MM.1S (cell line): ENCODE measurements around the gene RHOT1.
"Not testable (repeated sequence)": the region's sequence is repeated elsewhere in the genome, so short reads cannot be mapped to it uniquely, and the experiment has no call there.

ENCODE experiments used
- DNase-seq: peaks from one replicate; pipeline ENCODE4 v3.0.0-alpha.2; 2015
- H2AFZ ChIP-seq: fragments of 300-600 bp; sonication (generic); 2 replicates; pipeline ENCODE4 v1.6.0; 2016; ENCODE audit warnings: antibody characterized with exemption, low read length
- H3F3A ChIP-seq: fragments of 300-600 bp; sonication (generic); 2 replicates; pipeline ENCODE4 v1.6.1; 2016; ENCODE audit warnings: mild to moderate bottlenecking, antibody characterized with exemption, low read length, moderate library complexity, mixed read lengths; ENCODE audit not compliant: insufficient read depth
- H3K27ac ChIP-seq: fragments of 300-600 bp; sonication (generic); 2 replicates; pipeline ENCODE4 v1.5.1; 2016; ENCODE audit warnings: mild to moderate bottlenecking, low read length
- H3K27me3 ChIP-seq: fragments of 300-600 bp; sonication (generic); replicated peaks from 2 replicates; pipeline ENCODE4 v1.6.0; 2016; ENCODE audit warnings: low read length; ENCODE audit not compliant: insufficient read depth
- H3K36me3 ChIP-seq: fragments of 300-600 bp; sonication (generic); replicated peaks from 2 replicates; pipeline ENCODE4 v1.6.1; 2016; ENCODE audit warnings: mild to moderate bottlenecking, low read length, mixed read lengths; ENCODE audit not compliant: insufficient read depth
- H3K4me1 ChIP-seq: fragments of 300-600 bp; sonication (generic); 2 replicates; pipeline ENCODE4 v1.6.1; 2016; ENCODE audit warnings: low read length, mixed read lengths
- H3K4me2 ChIP-seq: fragments of 300-600 bp; sonication (generic); 2 replicates; pipeline ENCODE4 v1.6.0; 2016; ENCODE audit warnings: low read depth, low read length
- H3K4me3 ChIP-seq: fragments of 300-600 bp; sonication (generic); 2 replicates; pipeline ENCODE4 v1.5.1; 2016; ENCODE audit warnings: low read length, mixed read lengths
- H3K79me2 ChIP-seq: fragments of 300-600 bp; sonication (generic); 2 replicates; pipeline ENCODE4 v1.6.1; 2016; ENCODE audit warnings: mixed run types, low read length, mixed read lengths
- H3K9ac ChIP-seq: fragments of 300-600 bp; sonication (generic); 2 replicates; pipeline ENCODE4 v1.6.1; 2016; ENCODE audit warnings: low read length, mixed read lengths
- H3K9me2 ChIP-seq: fragments of 300-600 bp; sonication (generic); replicated peaks from 2 replicates; pipeline ENCODE4 v1.6.1; 2016; ENCODE audit warnings: mild to moderate bottlenecking, low read length, mixed read lengths; ENCODE audit not compliant: insufficient read depth
- H3K9me3 ChIP-seq: fragments of 300-600 bp; sonication (generic); replicated peaks from 2 replicates; pipeline ENCODE4 v1.6.1; 2016; ENCODE audit warnings: mild to moderate bottlenecking, low read length, mixed read lengths; ENCODE audit not compliant: insufficient read depth
- H4K20me1 ChIP-seq: fragments of 300-600 bp; sonication (generic); 2 replicates; pipeline ENCODE4 v1.6.1; 2016; ENCODE audit warnings: mild to moderate bottlenecking, low read length, moderate library complexity, mixed read lengths; ENCODE audit not compliant: insufficient read depth
- CTCF ChIP-seq: fragments of 300-600 bp; sonication (generic); IDR thresholded peaks from 2 replicates; pipeline ENCODE4 v1.5.1; 2016; ENCODE audit warnings: antibody characterized with exemption, low read length, mixed read lengths
- EZH2 ChIP-seq: fragments of 300-600 bp; sonication (generic); optimal IDR thresholded peaks from 2 replicates; pipeline ENCODE3; 2017; ENCODE audit warnings: low read depth, mild to moderate bottlenecking, antibody characterized with exemption, low read length, mixed read lengths
- EZH2phosphoT487 ChIP-seq: fragments of 300-600 bp; sonication (generic); IDR thresholded peaks from 2 replicates; pipeline ENCODE4 v1.6.1; 2018; ENCODE audit warnings: antibody characterized with exemption, low read length

The RHOT1 gene

GRCh38 chr17:32161506-32162365 is 19.4 kb downstream of the RHOT1 start:
- H3K4me1 ChIP-seq, result no peaks in the 10 kb centered on the region
- H3K79me2 ChIP-seq, result no peaks in the 10 kb centered on the region
- TF ChIP-seq EZH2 (no peak), EZH2phosphoT487 (no peak), CTCF (no peak)
- H4K20me1 ChIP-seq, result no peaks in the 10 kb centered on the region
- DNase-seq, result no peak
- H3K9me2 ChIP-seq, result no peaks in the 10 kb centered on the region
- H3F3A ChIP-seq, result no peaks in the 10 kb centered on the region
- H3K27ac ChIP-seq, result no peak overlapping the region
- H3K9me3 ChIP-seq, result no peaks in the 10 kb centered on the region
- H3K4me2 ChIP-seq, result no peak overlapping the region
- H3K27me3 ChIP-seq, result no peaks in the 10 kb centered on the region
- no peak overlapping the region for H2AFZ ChIP-seq
- H3K36me3 ChIP-seq, result 0 out of 2 replicates have a peak, but pooled peaks cover under 1% of the 10 kb centered on the region
- no peak overlapping the region for H3K9ac ChIP-seq
- no peak overlapping the region for H3K4me3 ChIP-seq

GRCh38 chr17:32174889-32175288 is 32.6 kb downstream of the RHOT1 start:
- no peaks in the 10 kb centered on the region for H3K9me2 ChIP-seq
- no peaks in the 10 kb centered on the region for H3K9me3 ChIP-seq
- no peaks in the 10 kb centered on the region for H3K79me2 ChIP-seq
- no peaks in the 10 kb centered on the region for H3F3A ChIP-seq
- no peak overlapping the region for H2AFZ ChIP-seq
- no peak overlapping the region for H3K4me3 ChIP-seq
- no peak for DNase-seq
- H3K27ac ChIP-seq, result no peak overlapping the region
- H4K20me1 ChIP-seq, result no peaks in the 10 kb centered on the region
- no peak overlapping the region for H3K4me2 ChIP-seq
- no peaks in the 10 kb centered on the region for H3K4me1 ChIP-seq
- no peaks in the 10 kb centered on the region for H3K36me3 ChIP-seq
- no peak overlapping the region for H3K9ac ChIP-seq
- TF ChIP-seq CTCF, result no peak
- no peak for TF ChIP-seq EZH2
- no peak for TF ChIP-seq EZH2phosphoT487
- no peaks in the 10 kb centered on the region for H3K27me3 ChIP-seq

- not testable (repeated sequence) for H3K4me3 ChIP-seq, H3K27me3 ChIP-seq, H4K20me1 ChIP-seq, H3K79me2 ChIP-seq, H3K27ac ChIP-seq, DNase-seq, H3K9me2 ChIP-seq, H3K9me3 ChIP-seq, H3K9ac ChIP-seq, H3K36me3 ChIP-seq, H3F3A ChIP-seq, H3K4me1 ChIP-seq, H3K4me2 ChIP-seq, H2AFZ ChIP-seq
Measured at GRCh38 chr17:32178679-32179078, 36.4 kb downstream of the RHOT1 start.

GRCh38 chr17:32179103-32179502 is 36.8 kb downstream of the RHOT1 start:
- DNase-seq, H3K36me3 ChIP-seq: not testable (repeated sequence)

GRCh38 chr17:32179526-32179925 is 37.2 kb downstream of the RHOT1 start:
- H3K79me2 ChIP-seq, H3K27ac ChIP-seq, H4K20me1 ChIP-seq, H3K27me3 ChIP-seq, H3K9ac ChIP-seq, H2AFZ ChIP-seq, H3K4me3 ChIP-seq, H3K9me3 ChIP-seq, H3K9me2 ChIP-seq, H3K36me3 ChIP-seq, DNase-seq, H3F3A ChIP-seq, H3K4me2 ChIP-seq, H3K4me1 ChIP-seq: not testable (repeated sequence)

More at GRCh38 chr17:32179103-32179502, 36.8 kb downstream of the RHOT1 start:
- H3K9me2 ChIP-seq, H3K4me3 ChIP-seq, H3K4me2 ChIP-seq, H2AFZ ChIP-seq, H3K9ac ChIP-seq, H3K27me3 ChIP-seq, H3F3A ChIP-seq, H3K79me2 ChIP-seq, H4K20me1 ChIP-seq, H3K4me1 ChIP-seq, H3K9me3 ChIP-seq, H3K27ac ChIP-seq: not testable (repeated sequence)

GRCh38 chr17:32180262-32180661 is 38.0 kb downstream of the RHOT1 start:
- not testable (repeated sequence) for H3K27me3 ChIP-seq, H3F3A ChIP-seq, DNase-seq, H2AFZ ChIP-seq, H3K79me2 ChIP-seq, H3K9ac ChIP-seq, H3K27ac ChIP-seq, H3K9me3 ChIP-seq, H3K4me2 ChIP-seq, H3K36me3 ChIP-seq, H4K20me1 ChIP-seq, H3K9me2 ChIP-seq, H3K4me3 ChIP-seq, H3K4me1 ChIP-seq
